Spinal cord (tissue), 10 donors: ENCODE data around the gene C1orf50. TPM values are rescaled to one million over a fixed set of nuclear protein-coding genes. Genes with fewer than 3 reads are reported as not detected.
A peak's percentile ranks its signal among the peaks of the same experiment; 100 is the strongest.

Experiments used
- DNase-seq, 6 donors: peaks; one replicate each; pipeline versions ENCODE4 v3.0.0 to v3.0.0-alpha.2; 2013 to 2015; ENCODE audit warnings: low spot score in 6 of 6, low read depth in 4 of 6
- H3K27ac ChIP-seq: one replicate; pipeline ENCODE4 v1.5.1; 2013; ENCODE audit warnings: low read depth, low read length, control low read depth
- H3K27me3 ChIP-seq: one replicate; pipeline ENCODE4 v1.6.1; 2013; ENCODE audit warnings: low read length; ENCODE audit not compliant: control insufficient read depth, insufficient read depth
- H3K36me3 ChIP-seq: one replicate; pipeline ENCODE4 v1.6.1; 2013; ENCODE audit warnings: low read length; ENCODE audit not compliant: control insufficient read depth, insufficient read depth
- H3K4me1 ChIP-seq: one replicate; pipeline ENCODE4 v1.6.1; 2013; ENCODE audit warnings: low read length; ENCODE audit not compliant: control insufficient read depth, insufficient read depth
- H3K4me3 ChIP-seq: one replicate; pipeline ENCODE4 v1.5.1; 2013; ENCODE audit warnings: low read depth, low read length, control low read depth
- H3K9me3 ChIP-seq: one replicate; pipeline ENCODE4 v1.6.1; 2013; ENCODE audit warnings: low read length; ENCODE audit not compliant: control insufficient read depth, insufficient read depth
- WGBS: methylation state at CpG from one replicate; pipeline ENCODE4 v1.1.5; 2013; ENCODE audit warnings: missing lambda C conversion rate; ENCODE audit not compliant: insufficient coverage; 5-methylcytosine and 5-hydroxymethylcytosine counted together
- polyA plus RNA-seq, 2 donors: library from polyadenylated mRNA; unstranded; fragments of 120-200 nt; gene quantifications; one replicate each; pipeline ENCODE4 v1.2.1, GENCODE V29; 2013; ENCODE audit not compliant: insufficient read length in 2 of 2
- total RNA-seq, 2 donors: library from RNA; depleted of rRNA in 1 of 2; stranded (reverse); fragments of 120-200 nt in 1 of 2; fragments of >200 nt in 1 of 2; gene quantifications; one replicate each; pipeline versions ENCODE4 v1.2.3 to v1.2.4, GENCODE V29; 2013 to 2014
- donor health status: healthy.

The C1orf50 gene
- total and polyA plus RNA-seq, 4 donors, result 6.7 to 15.2 (median 9.3) TPM

DNA sequence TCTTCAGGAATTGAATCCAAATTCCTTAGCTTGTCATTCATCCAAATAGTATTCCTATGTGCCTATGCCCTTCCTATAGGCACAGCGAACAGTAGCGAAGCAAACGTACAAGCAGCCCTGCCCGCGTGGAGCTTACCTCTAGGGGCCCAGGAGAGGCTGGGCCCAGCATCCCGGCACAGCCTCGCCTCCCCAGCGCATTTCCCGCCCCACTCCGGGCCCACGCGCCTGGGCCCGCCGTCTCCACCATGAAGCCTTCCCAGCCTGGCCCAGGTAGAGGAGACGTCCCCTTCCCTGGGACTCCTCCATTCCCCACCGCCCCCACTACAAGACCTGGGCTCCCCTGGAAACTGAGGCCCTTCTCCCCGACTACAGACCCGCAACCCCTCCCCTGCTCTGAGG, 17.5 kb downstream of the C1orf50 start:
- peaks cover 7% of the 10 kb centered on the region for H3K36me3 ChIP-seq
- no peaks in the 10 kb centered on the region for H3K9me3 ChIP-seq
- H3K27me3 ChIP-seq, result no peaks in the 10 kb centered on the region
- 80% methylated on average over 14 of the region's 18 CpGs for WGBS
- H3K27ac ChIP-seq, result no peak overlapping the region
- peak overlapping the region; percentile 26 for H3K4me3 ChIP-seq
- no peak for DNase-seq
- peaks cover 20% of the 10 kb centered on the region for H3K4me1 ChIP-seq

DNA sequence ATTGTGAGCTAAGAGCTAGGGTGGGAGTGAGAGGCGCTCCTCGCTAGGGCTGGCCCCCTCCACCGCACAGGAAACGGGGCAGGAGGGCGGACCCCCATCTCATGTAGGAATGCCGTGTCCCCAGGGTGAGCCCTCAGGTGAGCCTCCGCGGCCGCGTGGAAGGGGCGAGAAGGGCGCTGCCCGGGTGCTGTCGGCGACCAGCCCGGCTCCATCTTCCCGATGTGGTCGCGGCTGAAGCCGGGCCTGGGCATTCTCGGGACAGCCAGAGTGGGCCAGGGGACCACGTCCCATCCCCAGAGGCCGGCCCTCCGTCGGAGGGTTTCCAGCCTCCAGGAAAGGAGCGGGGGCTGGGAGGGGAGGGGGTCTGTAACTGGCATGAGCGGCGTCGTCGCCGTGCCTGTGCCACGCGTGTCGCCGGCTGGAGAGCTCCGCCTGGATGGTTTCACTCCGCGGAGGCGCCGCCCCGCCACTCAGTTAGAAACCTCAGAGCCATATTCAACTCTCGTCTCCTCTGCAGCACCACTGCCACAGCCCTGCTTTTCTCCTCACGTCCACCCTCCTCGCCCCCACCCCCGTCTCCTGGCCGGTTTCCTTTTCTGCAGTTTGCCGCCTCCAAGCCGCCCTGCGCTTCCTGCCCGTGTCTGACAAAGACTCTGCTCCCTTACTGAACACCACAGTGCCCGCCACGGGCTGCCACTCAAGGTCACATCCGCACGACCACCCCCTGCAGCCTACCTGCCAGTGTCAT, 18.1 kb downstream of the C1orf50 start, which contains the start of gene TMEM269:
TSS of gene TMEM269 (plus strand) at position 46 of the 748 bp plus-strand sequence. CDS start 4,903 bp downstream, outside the sequence.
- peak in 2 of 6 donors; percentile 45 to 63 for DNase-seq
- Histone ChIP-seq H3K4me1 (peaks cover 20% of the 10 kb centered on the region), H3K9me3 (no peaks in the 10 kb centered on the region), H3K27me3 (no peaks in the 10 kb centered on the region), H3K36me3 (peaks cover 4% of the 10 kb centered on the region), H3K27ac (no peak within 1 kb of the TSS), H3K4me3 (peak within 1 kb of the TSS; percentile 26)
- WGBS, result 10% methylated on average over 54 of the region's 54 CpGs

DNA sequence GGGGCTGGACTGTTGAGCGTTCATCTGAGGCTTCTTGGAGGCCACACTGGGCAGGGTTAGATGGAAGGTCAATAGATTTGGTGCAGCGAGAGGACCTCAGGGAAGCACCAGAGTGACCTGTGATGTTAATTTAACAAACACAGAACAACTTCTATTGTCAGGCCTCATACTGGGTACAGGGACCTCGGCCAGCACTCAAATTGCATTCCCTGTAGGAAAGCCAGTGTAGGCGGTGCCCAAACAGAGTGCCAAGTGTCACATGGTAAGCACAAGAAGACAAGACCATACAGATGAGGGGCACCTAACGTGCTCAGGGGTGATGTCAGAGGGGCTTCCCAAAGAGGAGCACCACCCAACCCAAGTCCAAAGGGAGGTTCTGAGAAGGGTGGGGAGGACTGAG, 19.0 kb downstream of the C1orf50 start:
- no peaks in the 10 kb centered on the region for H3K9me3 ChIP-seq
- peaks cover 4% of the 10 kb centered on the region for H3K36me3 ChIP-seq
- peak in 1 of 6 donors; percentile 16 for DNase-seq
- peaks cover 20% of the 10 kb centered on the region for H3K4me1 ChIP-seq
- H3K27me3 ChIP-seq, result no peaks in the 10 kb centered on the region
- no peak overlapping the region for H3K4me3 ChIP-seq
- H3K27ac ChIP-seq, result no peak overlapping the region
- 69% methylated on average over 2 of the region's 5 CpGs for WGBS

DNA sequence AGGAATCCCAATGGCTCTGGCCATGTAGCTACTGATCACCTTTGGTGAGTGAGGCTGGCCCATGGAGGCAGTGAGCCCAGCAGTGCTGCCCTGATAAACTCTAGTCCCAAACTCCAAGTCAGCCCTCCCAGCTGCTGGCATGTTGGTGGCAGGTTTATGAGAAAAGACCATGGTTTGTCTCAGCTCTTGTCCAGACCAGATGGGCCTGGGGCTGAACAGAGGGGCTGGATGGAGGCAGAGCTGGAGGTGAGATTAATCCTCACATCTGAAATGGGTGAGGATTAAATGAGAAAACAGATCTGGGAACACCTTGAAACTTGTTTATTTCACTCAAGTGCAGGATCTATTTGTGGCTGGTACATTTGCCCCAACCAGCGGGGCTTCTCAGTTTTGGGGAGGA, 21.0 kb downstream of the C1orf50 start:
- H3K4me1 ChIP-seq, result peaks cover 20% of the 10 kb centered on the region
- H3K9me3 ChIP-seq, result no peaks in the 10 kb centered on the region
- H3K36me3 ChIP-seq, result peaks cover 4% of the 10 kb centered on the region
- DNase-seq, result no peak
- no peak overlapping the region for H3K27ac ChIP-seq
- no peaks in the 10 kb centered on the region for H3K27me3 ChIP-seq
- 100% methylated on average over 1 of the region's 1 CpG for WGBS
- H3K4me3 ChIP-seq, result no peak overlapping the region

DNA sequence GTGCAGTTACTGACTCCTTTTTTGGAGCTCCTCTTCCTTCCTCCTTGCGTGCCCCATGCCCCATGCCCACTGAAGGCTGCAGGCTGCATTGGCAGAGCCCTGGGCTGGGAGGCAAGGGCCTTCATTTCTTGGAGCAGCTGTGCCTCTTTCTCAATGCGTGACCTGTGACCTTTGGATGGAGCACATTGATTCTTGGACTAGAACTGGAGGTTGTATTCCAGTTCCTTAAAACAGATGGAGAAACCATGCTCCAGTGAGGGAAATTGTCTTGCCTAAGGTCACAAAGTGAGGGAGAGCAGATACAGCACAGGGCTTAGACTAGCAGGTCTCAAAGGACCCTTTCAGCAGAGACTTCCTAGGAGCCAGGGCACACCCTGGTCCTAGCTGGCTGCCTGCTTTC, 26.8 kb downstream of the C1orf50 start:
- WGBS, result 95% methylated on average over 2 of the region's 2 CpGs
- DNase-seq, result no peak
- Histone ChIP-seq H3K4me3 (no peak overlapping the region), H3K4me1 (no peaks in the 10 kb centered on the region), H3K36me3 (no peaks in the 10 kb centered on the region), H3K9me3 (no peaks in the 10 kb centered on the region), H3K27me3 (no peaks in the 10 kb centered on the region), H3K27ac (no peak overlapping the region)

DNA sequence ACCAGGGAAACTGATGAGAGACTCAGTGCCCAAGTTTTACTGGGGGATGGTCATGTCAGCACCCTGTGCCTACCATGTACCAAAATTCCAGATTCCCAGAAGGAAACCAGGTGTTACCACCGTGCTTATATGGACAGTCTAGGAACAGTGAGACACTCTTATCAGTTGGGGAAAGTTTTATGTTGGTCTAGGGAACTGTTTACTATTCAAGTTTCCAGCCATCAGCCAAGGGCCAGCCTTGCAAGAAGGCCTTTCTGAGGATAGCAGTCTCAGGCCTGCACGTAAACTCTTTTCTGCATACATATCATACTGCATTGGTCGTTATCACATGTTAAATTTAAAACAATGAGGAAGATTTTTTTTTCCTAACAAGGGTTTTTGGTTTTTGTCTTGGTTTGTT, 30.4 kb downstream of the C1orf50 start:
- Histone ChIP-seq H3K36me3 (no peaks in the 10 kb centered on the region), H3K4me3 (no peak overlapping the region), H3K27me3 (no peaks in the 10 kb centered on the region), H3K4me1 (no peaks in the 10 kb centered on the region), H3K9me3 (no peaks in the 10 kb centered on the region), H3K27ac (no peak overlapping the region)
- DNase-seq, result no peak
- no CpG with 5 or more reads among the region's 3 CpGs for WGBS

DNA sequence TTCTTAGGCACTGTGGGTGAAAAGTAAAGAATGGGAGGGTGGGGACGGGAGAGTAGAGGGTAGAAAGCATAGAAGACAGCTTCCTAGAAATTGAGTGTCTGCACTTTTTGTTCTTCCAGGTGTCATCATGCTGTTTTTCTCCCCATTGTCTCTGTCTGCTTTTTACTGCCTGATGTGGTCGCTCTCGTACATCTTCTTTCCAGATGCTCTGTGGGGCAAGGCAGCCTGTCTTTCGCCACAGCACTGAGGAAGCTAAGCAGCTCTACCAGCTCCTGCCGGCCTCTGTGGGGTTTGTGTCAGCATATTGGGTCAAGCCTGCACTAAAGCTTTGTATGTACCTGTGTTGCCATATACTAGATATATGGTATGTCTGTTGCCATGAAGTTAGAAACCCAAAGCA, 30.9 kb downstream of the C1orf50 start:
- Histone ChIP-seq H3K4me1 (no peaks in the 10 kb centered on the region), H3K27me3 (no peaks in the 10 kb centered on the region), H3K27ac (no peak overlapping the region), H3K9me3 (no peaks in the 10 kb centered on the region), H3K36me3 (no peaks in the 10 kb centered on the region), H3K4me3 (no peak overlapping the region)
- WGBS, result 75% methylated on average over 5 of the region's 5 CpGs
- no peak for DNase-seq

DNA sequence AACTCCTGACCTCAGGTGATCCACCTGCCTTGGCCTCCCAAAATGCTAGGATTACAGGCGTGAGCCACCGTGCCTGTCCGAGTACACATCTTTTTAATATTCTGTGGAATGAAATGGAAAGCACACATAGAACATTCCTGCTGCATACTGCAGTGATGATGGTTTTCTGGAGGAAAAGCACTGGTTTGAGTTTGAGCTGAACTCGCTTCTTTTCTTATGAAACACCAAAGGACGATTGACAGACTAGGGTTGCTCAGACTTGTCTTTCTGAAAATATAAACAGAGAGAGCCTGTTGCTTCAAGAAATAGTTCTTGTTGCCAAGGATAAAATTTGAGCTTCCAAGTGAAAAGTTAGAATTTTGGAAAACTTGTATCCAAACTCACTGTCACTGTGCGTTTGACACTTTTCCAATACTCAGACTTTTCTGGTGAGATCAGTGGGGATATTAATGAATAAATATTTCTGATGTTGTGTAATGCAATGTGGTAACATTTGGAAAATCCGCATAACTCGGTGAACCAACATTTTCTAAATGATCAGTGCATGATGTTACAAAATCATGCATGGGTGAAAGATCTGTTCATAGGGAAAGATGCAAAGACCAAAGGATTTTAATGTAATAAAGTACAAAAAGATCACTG, 34.9 kb downstream of the C1orf50 start:
- Histone ChIP-seq H3K4me1 (no peaks in the 10 kb centered on the region), H3K27ac (no peak overlapping the region), H3K27me3 (no peaks in the 10 kb centered on the region), H3K36me3 (peaks cover 3% of the 10 kb centered on the region), H3K9me3 (no peaks in the 10 kb centered on the region), H3K4me3 (no peak overlapping the region)
- no peak for DNase-seq
- WGBS, result 100% methylated on average over 2 of the region's 8 CpGs

DNA sequence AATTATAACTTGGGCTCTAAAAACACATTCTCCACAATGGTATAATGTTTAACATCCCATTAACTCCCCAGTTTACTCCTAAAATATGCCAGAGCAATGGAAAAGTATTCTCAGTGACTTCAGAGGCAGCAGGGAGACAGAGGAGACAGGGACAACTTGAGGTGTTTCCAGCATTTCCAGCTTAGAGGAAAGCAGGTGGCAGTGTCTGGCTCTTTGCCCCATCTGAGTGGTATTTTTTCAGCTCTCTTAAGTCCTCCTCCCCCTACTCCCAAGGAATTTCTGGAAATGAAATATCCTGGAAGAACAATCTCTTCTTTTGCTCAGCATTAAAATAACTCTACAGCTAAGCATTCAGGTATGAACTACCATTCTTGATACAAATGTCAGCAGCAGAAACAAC, 39.1 kb downstream of the C1orf50 start:
- Histone ChIP-seq H3K36me3 (peaks cover 5% of the 10 kb centered on the region), H3K27me3 (no peaks in the 10 kb centered on the region), H3K4me3 (no peak overlapping the region), H3K9me3 (no peaks in the 10 kb centered on the region), H3K4me1 (no peaks in the 10 kb centered on the region), H3K27ac (no peak overlapping the region)
- DNase-seq, result peak in 1 of 6 donors; percentile 46

DNA sequence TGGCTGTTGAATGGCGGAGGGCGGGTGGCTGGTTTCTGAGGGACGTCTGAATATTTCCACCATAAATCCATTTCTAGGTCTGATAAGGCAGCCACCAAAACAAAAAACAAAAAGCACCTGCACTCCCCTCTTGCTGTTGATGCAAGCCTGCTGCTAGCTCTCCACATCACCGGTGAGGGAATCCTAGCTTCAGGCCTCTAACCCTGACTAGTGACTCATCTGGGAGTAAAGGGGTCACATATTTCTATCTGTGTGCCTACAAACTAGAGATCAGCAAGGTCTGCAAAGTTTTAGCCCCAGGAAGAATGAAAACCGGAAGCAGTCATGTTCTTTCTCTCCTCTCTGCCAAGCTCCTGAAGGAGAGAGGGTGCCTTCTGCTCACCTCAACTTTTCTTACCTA, 39.5 kb downstream of the C1orf50 start:
- no peaks in the 10 kb centered on the region for H3K27me3 ChIP-seq
- H3K4me3 ChIP-seq, result no peak overlapping the region
- no peak for DNase-seq
- H3K27ac ChIP-seq, result no peak overlapping the region
- WGBS, result 94% methylated on average over 2 of the region's 5 CpGs
- no peaks in the 10 kb centered on the region for H3K9me3 ChIP-seq
- no peaks in the 10 kb centered on the region for H3K4me1 ChIP-seq
- H3K36me3 ChIP-seq, result peaks cover 5% of the 10 kb centered on the region
